Activated T-helper 17 cell treated with anti-CD3 and anti-CD28 coated beads, Interleukin-2, amount 50 U/mL, for 72 hours (primary cell): ENCODE data around the gene INPP4A. TPM values are rescaled to one million over a fixed set of nuclear protein-coding genes. Genes with fewer than 3 reads are reported as not detected.

Experiments used
- ATAC-seq: fragments of 150-1000 bp; cut with Tn5 transposase; replicated peaks from 2 replicates; pipeline ENCODE4 v1.10.0; 2021; ENCODE audit warnings: mild to moderate bottlenecking, moderate library complexity
- H3K27ac Mint-ChIP-seq: one replicate; pipeline ENCODE4 v1.8.0; 2022; ENCODE audit warnings: mixed read lengths
- H3K27me3 Mint-ChIP-seq: one replicate; pipeline ENCODE4 v1.8.0; 2022; ENCODE audit warnings: mixed read lengths
- H3K36me3 Mint-ChIP-seq: one replicate; pipeline ENCODE4 v1.8.0; 2022; ENCODE audit warnings: low read depth, mild to moderate bottlenecking, mixed read lengths
- H3K4me1 Mint-ChIP-seq: one replicate; pipeline ENCODE4 v1.8.0; 2022; ENCODE audit warnings: mixed read lengths
- H3K4me3 Mint-ChIP-seq: one replicate; pipeline ENCODE4 v1.8.0; 2022; ENCODE audit warnings: mild to moderate bottlenecking, mixed read lengths
- H3K9me3 Mint-ChIP-seq: one replicate; pipeline ENCODE4 v1.8.0; 2022; ENCODE audit warnings: mixed read lengths
- total RNA-seq, 2 donors: library from RNA; stranded (reverse); gene quantifications; one replicate each; pipeline ENCODE4 v1.2.3, GENCODE V29; 2022

INPP4A gene
- total RNA-seq, 2 donors from 2014 or later, result 66.4 to 74.8 TPM

DNA sequence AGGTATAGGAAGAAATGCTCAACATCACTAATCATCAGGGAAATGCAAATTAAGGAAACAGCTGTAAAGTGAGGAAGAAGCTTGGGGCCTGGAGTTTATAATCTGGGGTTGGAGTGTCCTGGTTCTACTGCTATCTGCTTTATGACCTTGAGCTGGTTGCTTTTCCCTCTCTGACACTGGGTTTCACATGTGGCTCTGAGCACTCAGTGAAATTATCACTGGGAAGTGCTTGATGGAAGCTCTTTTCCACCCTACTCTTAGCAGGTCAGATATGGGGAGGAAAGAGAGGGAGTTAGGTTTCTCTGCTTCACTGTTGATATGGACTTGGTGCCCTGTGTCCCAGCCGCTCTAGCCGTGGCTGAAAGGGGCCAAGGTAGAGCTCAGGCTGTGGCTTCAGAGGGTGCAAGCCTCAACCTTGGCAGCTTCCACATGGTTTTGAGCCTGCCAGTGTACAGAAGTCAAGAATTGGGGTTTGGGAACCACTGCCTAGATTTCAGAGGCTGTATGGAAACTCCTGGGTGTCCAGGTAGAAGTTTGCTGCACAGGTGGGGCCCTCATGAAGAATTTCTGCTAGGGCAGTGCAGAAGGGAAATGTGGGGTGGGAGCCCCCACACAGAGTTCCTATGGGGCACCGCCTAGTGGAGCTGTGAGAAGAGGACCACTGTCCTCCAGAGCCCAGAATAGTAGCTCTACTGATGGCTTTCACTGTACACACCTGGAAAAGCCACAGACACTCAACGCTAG is 52.3 kb downstream of the INPP4A start:
- Mint-ChIP-seq H3K27me3 (no peaks in the 10 kb centered on the region), H3K27ac (no peak overlapping the region), H3K4me3 (no peak overlapping the region), H3K4me1 (peaks cover 25% of the 10 kb centered on the region), H3K9me3 (no peaks in the 10 kb centered on the region), H3K36me3 (peaks cover 37% of the 10 kb centered on the region)
- ATAC-seq, result no peak

DNA sequence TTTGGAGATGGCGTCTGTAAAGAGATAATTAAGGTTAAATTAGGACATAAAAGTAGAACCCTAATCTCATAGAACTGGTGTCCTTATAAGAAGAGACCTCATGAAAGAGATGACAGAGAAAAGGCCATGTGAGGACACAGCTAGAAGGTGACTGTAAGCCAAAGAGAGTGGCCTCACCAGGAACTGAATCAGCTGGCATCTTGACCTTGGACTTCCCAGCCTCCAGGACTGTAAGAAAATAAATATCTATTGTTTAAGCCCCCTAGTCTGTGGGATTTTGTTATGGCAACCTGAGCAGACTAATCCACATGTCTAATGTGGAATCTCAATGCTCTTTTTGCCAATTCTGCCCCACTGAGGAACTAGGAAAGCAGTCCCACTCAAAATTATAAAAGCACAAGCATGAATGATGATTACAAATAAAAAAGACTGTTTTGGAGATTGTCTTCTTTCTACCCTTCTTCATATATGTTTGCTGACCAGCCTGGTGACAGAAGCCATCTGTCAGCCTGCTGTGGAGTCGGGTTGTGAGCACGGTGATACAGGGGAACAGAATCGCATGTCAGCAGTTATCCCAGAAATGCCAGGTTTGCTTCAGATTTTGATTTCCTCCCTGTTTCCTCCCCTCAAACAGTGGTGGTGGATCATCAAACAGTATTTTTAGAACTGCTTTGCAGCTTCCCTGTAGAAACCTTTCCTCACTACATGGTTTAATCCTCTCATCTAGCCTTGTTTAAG is 54.2 kb downstream of the INPP4A start:
- no peak for ATAC-seq
- peaks cover 30% of the 10 kb centered on the region for H3K4me1 Mint-ChIP-seq
- H3K4me3 Mint-ChIP-seq, result no peak overlapping the region
- H3K36me3 Mint-ChIP-seq, result peaks cover 37% of the 10 kb centered on the region
- H3K9me3 Mint-ChIP-seq, result no peaks in the 10 kb centered on the region
- peak overlapping the region; percentile 64 for H3K27ac Mint-ChIP-seq
- no peaks in the 10 kb centered on the region for H3K27me3 Mint-ChIP-seq

DNA sequence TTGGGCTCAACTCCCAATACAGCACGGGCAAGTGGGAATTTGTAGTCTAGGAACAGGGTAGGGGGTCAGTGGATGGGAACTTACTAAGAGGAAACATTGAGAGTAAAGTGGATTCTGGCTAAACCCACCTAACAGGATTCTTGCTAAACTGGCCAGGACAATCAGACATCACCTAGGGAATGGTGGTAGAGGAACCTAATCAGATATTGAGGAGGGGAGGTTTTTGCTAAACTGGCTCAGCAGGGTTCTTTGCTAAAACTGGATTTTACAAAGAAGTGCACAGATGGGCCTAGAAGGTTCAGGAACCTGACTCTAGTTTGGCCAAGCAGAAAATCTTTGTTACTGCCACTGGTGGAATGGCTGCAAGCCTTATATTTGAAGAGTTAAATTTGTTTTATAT is 55.9 kb downstream of the INPP4A start:
- peaks cover 37% of the 10 kb centered on the region for H3K36me3 Mint-ChIP-seq
- ATAC-seq, result no peak
- H3K27me3 Mint-ChIP-seq, result no peaks in the 10 kb centered on the region
- H3K27ac Mint-ChIP-seq, result peak overlapping the region; percentile 64
- H3K4me3 Mint-ChIP-seq, result no peak overlapping the region
- H3K9me3 Mint-ChIP-seq, result no peaks in the 10 kb centered on the region
- H3K4me1 Mint-ChIP-seq, result peaks cover 46% of the 10 kb centered on the region

DNA sequence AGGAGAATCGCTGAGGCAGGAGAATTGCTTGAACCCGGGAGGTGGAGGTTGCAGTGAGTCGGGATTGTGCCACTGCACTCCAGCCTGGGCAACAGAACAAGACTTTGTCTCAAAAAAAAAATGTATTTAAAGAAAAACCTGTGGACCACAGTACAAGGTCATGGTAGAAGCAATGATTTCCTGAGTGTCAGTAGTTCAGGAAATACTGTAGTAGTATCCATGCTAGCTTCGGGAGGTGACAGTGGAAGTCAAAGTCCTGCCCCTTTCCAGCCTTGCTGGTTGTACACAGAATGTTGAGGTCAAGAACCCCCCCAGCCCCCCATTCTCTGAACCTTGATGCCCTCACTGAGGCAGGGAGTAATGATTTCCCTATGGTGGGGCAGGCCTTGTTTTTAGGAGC is 56.6 kb downstream of the INPP4A start:
- no peak overlapping the region for H3K4me3 Mint-ChIP-seq
- H3K36me3 Mint-ChIP-seq, result peaks cover 37% of the 10 kb centered on the region
- H3K4me1 Mint-ChIP-seq, result peaks cover 48% of the 10 kb centered on the region
- no peak for ATAC-seq
- H3K27me3 Mint-ChIP-seq, result no peaks in the 10 kb centered on the region
- no peak overlapping the region for H3K27ac Mint-ChIP-seq
- H3K9me3 Mint-ChIP-seq, result no peaks in the 10 kb centered on the region

DNA sequence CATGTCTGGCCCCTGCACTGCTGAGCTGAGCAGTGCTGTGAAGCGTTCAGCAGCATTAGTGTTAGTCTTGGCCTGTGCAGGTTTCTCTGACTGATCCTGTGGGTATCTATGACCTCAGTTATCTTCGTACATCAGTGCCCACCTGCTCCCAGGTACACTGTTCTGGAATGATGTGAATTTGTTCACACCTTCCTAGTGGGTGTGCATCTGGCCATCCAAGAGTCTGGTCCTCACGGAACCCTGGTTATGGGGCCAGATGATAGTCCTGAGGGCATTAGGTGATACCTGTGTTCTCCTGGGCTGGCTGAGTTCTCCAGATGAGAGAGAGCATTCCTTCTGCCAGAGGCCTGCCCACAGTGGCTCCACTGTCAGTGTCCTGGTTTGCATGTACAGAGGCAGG is 57.2 kb downstream of the INPP4A start:
- Mint-ChIP-seq H3K36me3 (peaks cover 37% of the 10 kb centered on the region), H3K4me3 (no peak overlapping the region), H3K27me3 (no peaks in the 10 kb centered on the region), H3K27ac (peak overlapping the region; percentile 55), H3K4me1 (peaks cover 44% of the 10 kb centered on the region), H3K9me3 (no peaks in the 10 kb centered on the region)
- no peak for ATAC-seq

DNA sequence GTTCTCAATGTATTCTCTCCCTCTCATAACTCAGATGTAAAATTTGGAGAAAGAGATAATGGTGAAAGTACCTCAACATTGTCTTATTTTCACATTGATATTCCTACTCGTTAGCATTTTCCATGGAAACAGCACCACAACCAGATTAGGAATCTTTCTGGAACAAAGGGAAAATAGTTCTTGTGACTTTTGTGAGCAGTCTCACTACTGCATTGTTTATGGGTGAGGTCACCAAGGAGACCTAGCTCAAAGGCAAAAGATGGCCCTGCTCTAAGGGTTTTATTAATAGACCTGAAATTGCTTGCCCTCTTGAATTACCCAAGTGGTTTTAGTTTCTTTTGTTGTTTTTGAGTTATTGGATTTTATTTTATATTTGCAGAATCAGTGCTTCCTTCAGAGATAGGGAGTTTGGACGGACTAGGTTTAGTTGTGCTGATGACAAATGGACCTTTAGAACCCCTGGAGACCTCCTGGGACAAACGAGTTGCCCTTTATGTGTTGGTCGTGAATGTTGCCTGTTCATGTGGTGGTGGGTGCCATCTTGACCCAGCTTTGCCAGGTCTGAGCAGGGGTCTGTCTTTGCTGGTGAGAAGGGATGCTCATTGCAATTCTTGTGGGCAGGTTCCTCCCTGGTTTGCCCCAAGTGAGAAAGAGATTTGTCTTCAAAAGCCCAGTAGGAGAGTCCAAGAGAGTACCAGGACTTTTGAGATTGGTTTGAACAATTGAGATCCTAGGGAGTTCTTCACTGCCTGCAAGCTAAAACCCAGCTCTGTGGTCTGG is 58.1 kb downstream of the INPP4A start:
- Mint-ChIP-seq H3K27me3 (no peaks in the 10 kb centered on the region), H3K9me3 (no peaks in the 10 kb centered on the region), H3K4me1 (peaks cover 49% of the 10 kb centered on the region), H3K36me3 (peaks cover 36% of the 10 kb centered on the region), H3K4me3 (no peak overlapping the region), H3K27ac (peak overlapping the region; percentile 55)
- ATAC-seq, result no peak

DNA sequence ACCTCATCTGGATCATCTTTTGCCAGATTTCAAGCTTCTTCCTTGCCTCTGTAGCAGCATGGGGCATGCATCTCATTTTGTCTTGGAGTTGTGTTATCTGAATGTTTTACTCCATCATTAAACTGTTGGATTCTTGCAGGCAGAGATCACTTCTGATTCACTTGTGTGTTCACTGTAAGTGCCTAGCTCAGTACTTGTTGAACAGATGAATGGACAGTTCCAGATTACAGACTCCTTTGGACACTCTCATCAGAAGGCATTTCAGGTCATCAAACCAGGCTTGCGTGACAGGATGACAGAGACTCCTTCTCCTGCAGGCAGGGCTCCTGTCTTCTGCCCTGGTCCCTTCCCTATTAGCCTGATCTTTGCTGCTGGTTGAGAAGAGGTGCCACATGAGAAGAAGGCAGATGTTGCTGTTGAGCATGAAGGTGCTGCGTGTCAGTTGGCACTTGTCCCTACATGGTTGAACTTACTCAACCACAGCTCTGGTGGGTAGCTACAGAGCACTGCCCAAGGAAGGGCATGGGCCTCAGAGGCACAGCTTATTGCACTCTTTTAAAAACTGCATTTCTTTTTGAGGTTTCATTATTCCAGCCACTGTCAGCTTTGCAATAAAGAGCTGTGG is 58.9 kb downstream of the INPP4A start:
- no peaks in the 10 kb centered on the region for H3K9me3 Mint-ChIP-seq
- peak overlapping the region; percentile 4 for H3K4me3 Mint-ChIP-seq
- H3K36me3 Mint-ChIP-seq, result peaks cover 28% of the 10 kb centered on the region
- ATAC-seq, result no peak
- peak overlapping the region; percentile 1 for H3K27ac Mint-ChIP-seq
- peaks cover 51% of the 10 kb centered on the region for H3K4me1 Mint-ChIP-seq
- H3K27me3 Mint-ChIP-seq, result no peaks in the 10 kb centered on the region

DNA sequence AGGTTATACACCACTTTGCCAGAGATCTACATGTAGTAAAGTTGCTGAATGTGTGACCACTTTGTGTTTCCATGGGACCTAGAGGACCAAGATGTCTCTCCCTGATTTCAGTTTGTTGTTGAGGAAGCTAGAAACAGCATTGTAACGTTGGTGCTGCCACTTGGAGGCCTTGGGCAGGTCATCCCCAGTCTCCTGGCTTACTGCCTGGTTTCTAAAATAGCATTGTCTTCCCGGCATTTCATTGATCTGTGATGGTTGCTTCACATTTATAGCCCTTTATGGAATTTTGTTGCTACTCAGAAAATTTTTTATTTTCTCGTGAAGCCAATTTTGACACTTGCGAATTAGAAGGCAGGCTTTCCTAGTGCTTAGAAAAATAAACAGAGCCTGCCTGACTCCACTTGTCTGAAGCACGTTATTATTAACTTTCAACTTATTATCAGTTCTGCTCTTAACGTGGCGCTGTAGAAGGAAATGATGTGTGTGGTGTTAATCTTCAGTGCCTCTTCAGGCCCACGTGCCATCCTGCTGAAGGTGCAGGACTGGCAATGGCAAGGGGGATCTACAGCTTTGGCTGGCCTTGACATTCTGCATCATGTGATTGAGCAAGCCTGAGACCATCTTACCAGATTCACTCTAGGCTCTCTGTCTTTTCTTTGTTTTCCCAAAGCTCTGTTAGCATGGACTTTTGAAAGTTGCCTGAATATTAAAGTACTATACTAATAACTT is 59.9 kb downstream of the INPP4A start:
- ATAC-seq, result no peak
- Mint-ChIP-seq H3K4me1 (peaks cover 54% of the 10 kb centered on the region), H3K27ac (peak overlapping the region; percentile 75), H3K9me3 (no peaks in the 10 kb centered on the region), H3K36me3 (peaks cover 23% of the 10 kb centered on the region), H3K27me3 (no peaks in the 10 kb centered on the region), H3K4me3 (peak overlapping the region; percentile 48)

DNA sequence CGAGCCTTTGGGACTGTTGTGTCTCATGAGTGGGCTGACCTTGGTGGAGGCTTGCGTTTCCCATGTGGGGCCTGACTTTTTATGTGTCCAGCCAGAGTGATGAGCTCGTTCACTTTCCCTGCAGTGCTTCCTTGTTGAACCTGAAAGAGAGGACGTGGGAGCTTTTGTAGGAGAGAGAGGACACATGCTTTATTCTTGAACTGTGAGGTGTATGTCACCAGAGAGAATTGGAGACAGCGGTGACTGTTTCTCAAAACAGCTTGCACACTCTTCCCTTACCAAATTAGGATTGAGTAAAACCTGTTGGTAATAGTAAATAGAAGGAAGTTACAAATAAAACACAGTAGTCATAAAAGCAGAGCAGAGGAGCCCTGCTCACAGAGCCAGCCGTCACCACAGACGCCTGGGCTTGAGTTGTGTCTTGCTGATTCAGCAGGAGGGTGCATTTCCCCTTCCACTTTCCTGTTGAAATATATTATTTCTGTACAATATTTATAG is 60.7 kb downstream of the INPP4A start:
- ATAC-seq, result peak; percentile 72
- H3K4me3 Mint-ChIP-seq, result peak overlapping the region; percentile 48
- no peaks in the 10 kb centered on the region for H3K9me3 Mint-ChIP-seq
- H3K27ac Mint-ChIP-seq, result peak overlapping the region; percentile 75
- H3K4me1 Mint-ChIP-seq, result peaks cover 59% of the 10 kb centered on the region
- H3K36me3 Mint-ChIP-seq, result peaks cover 15% of the 10 kb centered on the region
- H3K27me3 Mint-ChIP-seq, result no peaks in the 10 kb centered on the region

DNA sequence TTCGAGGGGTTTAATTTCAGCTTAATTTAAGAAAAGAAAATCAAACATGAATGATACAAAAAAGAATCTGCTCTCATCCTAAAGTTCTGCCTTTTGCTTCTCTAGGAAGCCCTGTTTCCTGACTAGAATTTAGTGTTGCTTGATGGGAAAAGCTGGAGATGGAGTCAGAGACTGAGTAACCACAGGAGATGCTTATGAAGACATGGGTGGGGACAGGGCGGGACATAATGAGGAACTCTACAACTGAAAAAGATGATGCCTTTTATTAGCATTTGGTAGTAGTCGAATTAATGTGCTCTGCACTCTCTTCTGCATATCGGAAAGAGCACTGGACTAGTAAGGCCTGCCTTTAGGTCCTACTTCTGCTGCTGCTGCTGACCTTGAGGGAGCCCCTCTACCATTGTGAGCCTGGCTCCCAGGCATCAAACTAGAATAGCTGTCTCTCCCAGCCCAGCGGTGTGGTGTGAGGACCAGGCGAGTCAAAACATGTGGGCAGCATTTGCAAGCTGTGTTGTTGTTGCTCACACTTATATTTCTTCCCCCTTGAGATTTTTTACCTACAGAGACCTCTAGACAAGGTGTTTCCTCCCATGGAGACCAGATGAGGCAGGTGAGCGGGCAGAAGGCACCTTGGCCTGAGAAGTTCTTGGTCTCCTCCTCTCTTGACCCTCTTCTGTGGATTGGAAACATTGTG is 61.5 kb downstream of the INPP4A start:
- H3K9me3 Mint-ChIP-seq, result no peaks in the 10 kb centered on the region
- peak overlapping the region; percentile 75 for H3K27ac Mint-ChIP-seq
- H3K27me3 Mint-ChIP-seq, result no peaks in the 10 kb centered on the region
- ATAC-seq, result no peak
- peaks cover 14% of the 10 kb centered on the region for H3K36me3 Mint-ChIP-seq
- peak overlapping the region; percentile 12 for H3K4me3 Mint-ChIP-seq
- H3K4me1 Mint-ChIP-seq, result peaks cover 55% of the 10 kb centered on the region

DNA sequence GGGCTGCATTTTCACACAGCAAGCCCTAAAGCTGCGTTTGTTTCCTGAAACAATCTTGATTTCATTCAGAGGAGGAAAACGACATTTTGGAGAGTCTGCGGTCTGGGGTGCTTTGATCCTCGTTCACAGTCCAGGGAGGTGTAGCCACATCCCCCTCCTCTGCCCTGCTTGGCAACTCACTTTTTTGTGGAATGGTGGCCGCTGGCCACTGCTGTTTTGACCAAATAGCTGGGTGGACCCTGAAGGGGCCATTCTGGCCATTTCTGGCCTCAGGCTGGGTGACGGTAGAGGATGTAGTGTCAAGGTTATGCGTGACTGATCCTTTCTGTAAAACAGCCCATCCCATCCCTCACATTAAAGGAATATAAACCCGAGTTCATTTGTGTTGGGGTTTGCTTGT is 62.2 kb downstream of the INPP4A start:
- ATAC-seq, result no peak
- H3K9me3 Mint-ChIP-seq, result no peaks in the 10 kb centered on the region
- peaks cover 55% of the 10 kb centered on the region for H3K4me1 Mint-ChIP-seq
- no peaks in the 10 kb centered on the region for H3K27me3 Mint-ChIP-seq
- no peak overlapping the region for H3K4me3 Mint-ChIP-seq
- H3K27ac Mint-ChIP-seq, result peak overlapping the region; percentile 86
- peaks cover 14% of the 10 kb centered on the region for H3K36me3 Mint-ChIP-seq

DNA sequence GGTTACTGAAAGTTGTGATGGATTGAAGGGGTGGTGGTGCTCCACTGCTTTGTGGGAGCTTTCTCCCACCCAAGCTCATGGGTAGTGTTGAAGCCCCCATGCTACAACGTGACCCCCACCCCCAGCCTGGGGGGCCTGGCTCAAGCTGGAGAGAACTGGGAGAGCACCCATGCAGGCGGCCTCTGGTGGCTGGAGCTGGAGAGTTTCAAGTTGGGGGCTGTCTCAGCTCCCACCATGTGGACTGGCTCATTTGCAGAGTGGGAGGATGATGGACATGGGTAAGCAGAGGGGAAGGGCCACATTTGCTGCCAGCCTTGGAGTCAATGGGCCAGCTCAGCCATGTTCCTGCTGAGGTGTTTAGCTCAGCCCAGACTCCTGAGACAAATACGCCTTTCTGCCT is 62.8 kb downstream of the INPP4A start:
- no peak for ATAC-seq
- Mint-ChIP-seq H3K9me3 (no peaks in the 10 kb centered on the region), H3K36me3 (peaks cover 14% of the 10 kb centered on the region), H3K27me3 (no peaks in the 10 kb centered on the region), H3K4me1 (peaks cover 50% of the 10 kb centered on the region), H3K27ac (peak overlapping the region; percentile 86), H3K4me3 (no peak overlapping the region)
